Fibroblast of the conjunctiva (primary cell): ENCODE results near the gene PTRH1.
A peak's percentile ranks its signal among the peaks of the same experiment; 100 is the strongest.

Experiments used
- DNase-seq: peaks from one replicate; pipeline ENCODE4 v3.0.0-alpha.2; 2010; ENCODE audit warnings: low read depth

PTRH1 gene

GRCh38 chr9:127720031-127720864, 4.8 kb upstream of the PTRH1 start:
- DNase-seq, result no peak

GRCh38 chr9:127717766-127718165, 2.3 kb upstream of the PTRH1 start:
- no peak for DNase-seq

DNA sequence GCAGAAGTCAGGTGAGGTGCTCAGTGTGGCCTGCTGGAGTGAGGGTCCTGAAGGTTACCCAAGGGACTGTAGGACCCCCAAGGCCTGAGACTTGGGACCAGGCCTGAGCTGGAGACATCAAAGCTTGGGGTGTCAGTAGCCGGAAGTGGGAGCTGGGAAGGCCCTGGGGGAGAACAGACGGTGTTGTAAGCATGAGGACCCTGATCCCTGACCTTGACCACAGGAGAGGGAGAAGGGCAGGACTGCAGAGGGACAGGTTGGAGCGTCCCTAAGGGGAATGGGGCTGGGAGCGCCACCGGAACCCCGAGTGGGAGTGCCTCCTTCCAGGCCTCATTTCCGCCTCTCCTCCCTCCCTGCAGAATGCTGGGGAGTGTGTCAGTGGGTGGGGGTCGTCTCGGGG, 949 bp upstream of the PTRH1 start:
- DNase-seq, result no peak

GRCh38 chr9:127714951-127715469, 453 bp downstream of the PTRH1 start:
- DNase-seq, result no peak

DNA sequence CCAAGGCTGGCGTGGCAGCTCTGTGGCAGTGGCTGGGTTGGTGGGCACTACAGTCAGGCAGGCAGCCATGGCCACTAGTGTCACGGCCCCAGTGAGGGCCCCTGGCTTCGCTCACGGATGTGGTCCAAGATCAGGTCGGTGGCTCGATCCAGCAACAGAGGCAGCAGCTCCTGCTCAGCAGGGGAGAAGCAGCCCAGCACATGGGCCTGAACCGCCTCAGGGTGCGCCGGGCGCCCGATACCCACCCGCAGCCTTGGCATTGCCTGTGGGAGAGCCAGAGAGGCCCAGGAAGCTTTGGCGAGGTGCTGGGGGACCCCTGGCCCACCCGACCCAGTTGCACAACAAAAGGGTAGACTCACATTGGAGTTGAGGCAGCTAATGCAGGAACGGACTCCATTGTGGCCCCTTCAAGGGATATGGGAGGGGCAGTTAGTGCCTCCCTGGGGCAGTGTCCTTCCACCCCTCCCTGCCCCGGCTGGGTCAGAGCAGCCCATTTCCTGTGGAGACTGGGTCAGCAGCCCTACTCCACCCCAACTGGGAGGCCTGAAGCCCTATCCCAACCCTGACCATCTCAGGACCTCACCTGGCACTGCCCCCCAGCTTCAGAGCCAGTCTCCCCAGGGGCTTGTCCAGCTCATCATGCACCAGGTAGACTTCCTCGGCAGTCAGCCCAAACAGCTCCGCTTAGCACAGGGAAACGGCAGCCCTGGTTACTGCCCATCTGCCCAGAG, 1.3 kb downstream of the PTRH1 start:
- no peak for DNase-seq

DNA sequence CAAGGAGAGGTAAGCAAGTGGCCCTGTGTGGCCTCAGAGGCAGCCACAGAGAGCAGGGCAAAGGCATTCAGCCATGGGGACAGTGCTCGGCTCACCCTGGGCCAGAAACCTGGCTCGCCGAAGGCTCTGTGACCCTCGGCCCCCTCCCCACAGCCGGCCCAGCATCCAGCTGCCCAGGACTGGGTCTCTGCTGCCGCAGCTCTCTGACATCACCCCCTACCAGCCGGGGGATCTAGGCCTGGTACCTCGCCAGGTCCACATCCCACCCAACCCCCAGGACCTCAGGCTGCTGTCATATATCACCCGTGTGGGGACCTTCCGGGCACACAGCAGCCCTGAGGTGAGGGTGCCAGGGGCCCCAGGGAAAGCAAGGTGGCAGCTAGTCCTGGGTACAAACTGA, 2.6 kb downstream of the PTRH1 start:
- DNase-seq, result no peak

GRCh38 chr9:127712371-127712770, 3.1 kb downstream of the PTRH1 start:
- no peak for DNase-seq

GRCh38 chr9:127711831-127712274, 3.6 kb downstream of the PTRH1 start:
- no peak for DNase-seq

GRCh38 chr9:127711226-127711701, 4.2 kb downstream of the PTRH1 start:
- no peak for DNase-seq

DNA sequence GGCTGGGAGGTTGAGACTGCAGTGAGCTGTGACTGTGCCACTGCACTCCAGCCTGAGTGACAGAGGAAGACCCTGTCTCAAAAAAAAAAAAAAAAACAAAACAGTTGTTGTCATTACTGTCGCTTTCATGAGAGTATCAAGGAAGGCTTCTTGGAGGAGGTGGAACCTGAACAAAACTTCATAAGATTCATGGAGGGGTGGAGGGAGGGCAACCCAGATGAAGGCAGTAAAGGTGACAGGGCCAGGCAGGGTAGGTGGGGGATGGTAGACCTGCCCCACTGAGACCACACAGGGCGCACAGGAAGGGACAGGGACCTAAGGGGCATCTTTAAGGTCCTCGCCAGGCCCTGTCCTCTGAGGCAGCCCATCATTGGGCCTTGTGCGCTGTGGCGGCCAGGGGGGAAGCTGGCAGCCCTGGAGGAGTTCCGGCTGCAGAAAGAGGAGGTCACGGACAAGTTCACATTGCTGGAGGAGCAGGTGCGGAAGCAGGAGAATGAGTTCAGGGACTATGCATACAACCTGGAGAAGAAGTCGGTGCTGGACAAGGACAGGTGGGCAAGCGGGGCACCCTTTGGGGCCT, 5.2 kb downstream of the PTRH1 start:
- no peak for DNase-seq

DNA sequence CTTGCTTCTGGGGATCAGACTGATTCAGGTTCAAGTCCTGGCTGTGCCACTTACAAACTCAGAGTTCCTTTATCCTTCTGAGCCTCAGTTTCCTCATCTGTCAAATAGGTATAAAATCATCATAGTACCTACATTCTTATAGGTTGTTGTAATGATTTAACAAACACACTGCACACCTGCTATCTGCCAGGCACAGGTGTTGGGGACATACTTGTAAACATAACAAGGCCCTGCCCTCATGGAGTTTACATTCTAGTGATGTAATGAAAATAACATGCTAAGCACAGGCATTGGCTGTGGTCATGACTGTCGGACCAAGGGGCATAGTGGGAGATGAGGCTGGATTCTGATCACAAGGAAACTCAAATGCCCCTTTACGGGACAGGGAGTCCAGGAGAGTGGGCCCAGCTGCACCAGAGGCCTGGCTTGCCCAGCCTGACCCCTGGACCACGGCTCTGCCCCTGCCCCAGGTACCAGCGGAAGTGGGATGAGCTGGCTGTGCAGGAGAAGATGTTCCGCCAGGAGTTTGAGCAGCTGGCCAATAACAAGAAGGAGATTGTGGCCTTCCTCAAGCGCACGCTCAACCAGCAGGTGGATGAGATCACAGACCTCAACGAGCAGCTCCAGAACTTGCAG, 6.4 kb downstream of the PTRH1 start:
- no peak for DNase-seq

GRCh38 chr9:127707766-127708165, 7.7 kb downstream of the PTRH1 start:
- DNase-seq, result no peak

DNA sequence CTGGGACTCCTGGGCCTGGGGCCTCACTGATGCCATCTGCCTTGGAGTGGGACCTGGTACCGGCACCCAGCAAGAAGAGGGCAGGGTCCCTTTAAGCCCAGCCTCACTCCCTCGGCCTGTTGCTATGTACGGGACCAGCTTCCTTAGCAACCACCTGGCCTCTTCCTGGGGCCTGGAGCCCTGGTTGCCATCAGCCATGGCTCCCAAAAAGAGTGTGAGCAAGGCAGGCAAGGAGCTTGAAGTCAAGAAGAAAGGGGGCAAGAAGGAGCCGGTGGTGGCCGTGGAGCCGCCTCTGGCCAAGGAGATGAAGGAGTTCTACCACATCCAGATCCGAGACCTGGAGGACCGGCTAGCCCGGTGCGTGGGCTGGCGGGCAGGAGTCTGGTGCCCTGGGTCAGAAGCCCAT, 8.6 kb downstream of the PTRH1 start, which contains the start of gene CFAP157:
Gene CFAP157, plus strand, starts transcription at position 153 of the 406 bp plus-strand sequence. Its CDS starts 44 bp downstream, at position 197.
- DNase-seq, result no peak

DNA sequence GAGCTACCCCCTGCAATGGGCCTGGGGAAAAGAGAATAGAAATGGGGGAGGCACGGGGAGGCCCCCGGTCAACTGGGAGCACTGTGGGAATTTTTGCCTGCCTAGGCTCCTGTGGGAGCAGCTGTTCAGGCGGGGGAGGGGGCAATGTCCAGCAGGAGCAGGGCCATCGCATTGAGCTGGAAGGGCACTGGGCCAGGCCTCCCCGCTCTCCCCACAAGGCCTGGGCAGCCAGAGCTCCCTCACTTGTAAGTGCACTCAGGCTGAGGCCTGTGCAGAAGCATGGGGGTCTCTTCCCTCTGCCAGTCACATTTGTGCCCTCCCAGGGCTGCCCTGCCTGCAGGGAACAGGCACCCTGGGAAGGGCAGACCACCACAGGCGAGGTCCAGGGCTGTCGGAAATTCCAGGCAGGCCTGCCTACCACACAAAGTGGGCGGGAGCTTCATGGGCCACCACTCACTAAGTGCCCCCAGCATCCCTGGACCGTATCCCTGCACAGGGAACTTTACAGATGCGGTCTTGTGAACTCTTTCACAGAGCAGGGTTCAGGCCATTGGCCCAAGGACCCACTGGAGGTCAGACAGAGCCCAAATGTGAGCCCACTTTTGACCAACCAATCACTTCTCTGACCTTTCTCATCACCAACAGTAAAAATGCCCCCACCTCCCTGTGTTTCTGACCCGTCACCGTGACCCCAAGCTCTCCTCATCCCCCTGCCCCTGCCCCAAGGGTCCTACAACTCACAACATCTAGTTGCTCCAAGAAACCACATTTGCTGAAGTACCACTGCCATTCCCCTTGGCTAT, 9.7 kb downstream of the PTRH1 start:
- no peak for DNase-seq

DNA sequence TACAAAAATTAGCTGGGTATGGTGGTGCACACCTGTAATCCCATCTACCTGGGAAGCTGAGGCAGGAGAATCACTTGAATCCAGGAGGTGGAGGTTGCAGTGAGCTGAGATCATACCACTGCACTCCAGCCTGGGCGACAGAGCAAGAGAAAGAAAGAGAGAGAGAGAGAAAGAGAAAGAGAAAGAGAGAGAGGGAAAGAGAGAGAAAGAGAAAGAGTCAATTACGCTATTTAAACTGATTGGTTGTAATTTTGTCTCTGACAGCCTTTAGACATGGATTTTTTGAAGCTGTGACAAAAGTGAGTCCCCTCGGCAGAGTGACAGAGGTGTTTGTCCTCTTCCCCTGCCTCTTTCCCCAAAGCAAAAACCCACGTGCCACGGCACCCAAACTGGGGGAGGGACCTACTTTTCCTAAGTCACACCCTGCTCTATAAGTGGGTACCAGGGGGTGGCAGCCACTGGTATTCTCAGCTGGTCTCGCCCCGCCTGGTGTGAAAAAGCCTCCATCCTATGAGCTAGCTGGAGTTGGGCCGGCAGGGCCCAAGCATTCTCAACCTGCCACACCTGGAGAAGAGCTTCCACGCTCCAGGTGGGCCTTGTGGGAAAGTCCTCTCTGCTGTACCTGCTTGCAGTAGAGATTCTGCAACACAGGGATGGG, 12.0 kb downstream of the PTRH1 start:
- DNase-seq, result no peak

DNA sequence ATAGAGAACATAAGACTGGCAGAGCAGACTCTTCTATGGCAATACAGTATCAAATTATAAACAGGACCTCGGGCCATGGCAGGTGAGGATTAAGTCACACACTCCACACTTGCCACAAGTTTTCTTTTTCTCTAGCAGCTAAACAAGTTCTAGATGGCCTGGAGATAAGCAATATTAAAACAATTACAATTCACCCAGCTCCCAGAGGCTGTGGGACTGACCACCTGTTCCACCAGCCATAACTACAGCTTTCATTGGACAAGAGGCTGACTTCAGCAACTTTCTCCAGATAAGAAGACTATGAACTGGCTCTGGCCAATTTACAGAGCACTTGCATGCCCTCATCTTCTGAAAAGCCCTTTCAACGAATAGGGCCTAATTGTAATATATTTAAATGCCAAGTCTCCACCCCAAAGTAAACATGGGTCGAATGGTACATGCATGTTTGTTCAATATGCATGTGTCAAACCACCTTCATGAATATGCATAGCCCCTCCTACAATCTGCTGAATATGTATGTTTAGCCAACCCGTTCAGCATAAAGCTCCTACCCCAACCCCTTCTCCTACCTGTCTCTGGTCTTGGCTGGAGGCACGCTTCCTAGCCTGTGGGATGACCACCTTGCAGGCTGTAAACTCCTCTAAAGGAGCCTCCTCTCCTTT, 14.7 kb downstream of the PTRH1 start:
- no peak for DNase-seq

- no peak for DNase-seq
These were observed 15.3 kb downstream of the PTRH1 start for GRCh38 chr9:127700140-127700539.

DNA sequence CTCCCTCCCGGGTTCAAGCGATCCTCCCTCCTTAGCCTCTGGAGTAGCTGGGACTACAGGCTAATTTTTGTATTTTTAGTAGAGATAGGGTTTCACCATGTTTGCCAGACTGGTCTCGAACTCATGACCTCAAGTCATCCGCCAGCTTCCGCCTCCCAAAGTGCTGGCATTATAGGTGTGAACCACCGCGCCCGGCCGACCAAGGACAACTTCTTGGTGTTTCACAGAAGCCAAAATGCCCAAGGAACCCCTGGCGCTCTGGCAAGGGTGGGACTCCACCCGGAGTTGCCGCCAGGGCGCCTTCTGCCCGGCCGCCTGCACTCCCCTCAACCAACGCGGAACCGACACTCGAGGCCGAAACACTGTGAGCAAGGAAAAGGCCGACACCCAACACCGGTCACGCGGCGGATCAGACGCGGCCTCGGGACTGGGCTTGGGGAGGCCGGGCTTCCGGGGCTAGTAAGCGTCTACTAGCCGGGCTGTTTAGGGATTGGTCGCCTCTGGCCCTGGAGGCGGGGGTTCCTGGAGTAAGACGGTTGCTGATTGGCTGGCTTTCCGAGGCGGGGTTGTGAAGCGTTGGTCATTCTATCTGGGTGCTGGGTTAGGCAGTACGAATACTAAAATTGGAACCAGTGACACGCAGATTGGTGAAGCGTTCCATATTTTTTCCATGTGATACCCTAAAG, 16.3 kb downstream of the PTRH1 start:
- DNase-seq, result peak; percentile 97

DNA sequence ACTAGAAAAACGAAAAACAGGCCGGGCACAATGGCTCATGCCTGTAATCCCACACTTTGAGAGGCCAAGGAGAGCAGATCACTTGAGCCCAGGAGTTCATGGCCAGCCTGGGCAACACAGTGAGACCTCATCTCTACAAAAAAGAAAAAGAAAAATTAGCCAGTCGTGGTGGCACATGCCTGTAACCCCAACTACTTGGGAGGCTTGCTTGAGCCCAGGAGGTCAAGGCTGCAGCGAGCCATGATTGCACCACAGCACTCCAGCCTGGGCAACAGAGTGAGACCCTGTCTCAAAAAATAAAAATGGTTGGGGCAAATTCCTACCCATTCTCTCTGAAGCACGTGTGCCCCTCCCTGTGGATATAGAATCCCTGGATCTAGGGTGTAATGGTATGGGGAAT, 17.1 kb downstream of the PTRH1 start:
- no peak for DNase-seq
